Gastroesophageal sphincter (tissue), 4 donors: ENCODE measurements around the gene TMEM239. TPM values are rescaled to one million over a fixed set of nuclear protein-coding genes. Genes with fewer than 3 reads are reported as not detected.
"Not testable (repeated sequence)": the region's sequence is repeated elsewhere in the genome, so short reads cannot be mapped to it uniquely, and the experiment has no call there.

ENCODE experiments used
- ATAC-seq: fragments of 150-250 bp; one replicate; pipeline ENCODE4 v1.9.1; 2016; ENCODE audit warnings: mild to moderate bottlenecking, moderate library complexity
- H3K27ac ChIP-seq, 4 donors: fragments of 200-600 bp; sonication (generic) in 3 of 4; 1 replicate in 3 of 4; 2 replicates in 1 of 4; pipeline ENCODE4 v1.5.1; 2016 to 2019
- H3K27me3 ChIP-seq: fragments of 200-600 bp; sonication (generic); one replicate; pipeline ENCODE4 v1.5.1; 2019
- H3K36me3 ChIP-seq, 2 donors: fragments of 200-600 bp; sonication (generic); one replicate each; pipeline ENCODE4 v1.5.1; 2019; ENCODE audit warnings: control low read depth in 1 of 2
- H3K4me1 ChIP-seq, 3 donors: fragments of 200-600 bp; sonication (generic); 1 replicate in 2 of 3; 2 replicates in 1 of 3; pipeline ENCODE4 v1.5.1; 2016 to 2019; ENCODE audit warnings: control low read depth in 2 of 3
- H3K4me3 ChIP-seq, 2 donors: fragments of 200-600 bp; sonication (generic); one replicate each; pipeline ENCODE4 v1.5.1; 2019; ENCODE audit warnings: mild to moderate bottlenecking in 1 of 2, moderate library complexity in 1 of 2
- H3K9me3 ChIP-seq, 3 donors: fragments of 200-600 bp; sonication (generic); one replicate each; pipeline ENCODE4 v1.5.1; 2017 to 2019; ENCODE audit warnings: control low read depth in 2 of 3
- CTCF ChIP-seq, 4 experiments: fragments of 200-600 bp in 2 of 4; fragments of 450-650 bp in 2 of 4; sonication (generic) in 1 of 4; IDR thresholded peaks; one replicate each; pipeline ENCODE4 v1.5.1; 2017 to 2019; ENCODE audit warnings: antibody characterized with exemption in 4 of 4, mild to moderate bottlenecking in 2 of 4, moderate library complexity in 2 of 4
- EP300 ChIP-seq: sonication (generic); formaldehyde crosslinking; IDR thresholded peaks from one replicate; pipeline ENCODE4 v1.6.1; 2017; ENCODE audit warnings: antibody characterized with exemption, mild to moderate bottlenecking
- POLR2A ChIP-seq, 2 donors: fragments of 450-650 bp; IDR thresholded peaks; one replicate each; pipeline ENCODE4 v1.6.1; 2017; ENCODE audit warnings: antibody characterized with exemption in 2 of 2, mild to moderate bottlenecking in 2 of 2, moderate library complexity in 1 of 2
- POLR2AphosphoS5 ChIP-seq: sonication (generic); formaldehyde crosslinking; IDR thresholded peaks from one replicate; pipeline ENCODE4 v1.6.1; 2017; ENCODE audit warnings: antibody characterized with exemption
- WGBS, 2 donors: methylation state at CpG; one replicate each; pipeline ENCODE4 v1.1.5; 2018; ENCODE audit warnings: low coverage in 1 of 2; 5-methylcytosine and 5-hydroxymethylcytosine counted together
- total RNA-seq, 4 donors: library from RNA; depleted of rRNA; stranded (reverse); fragments of >200 nt; gene quantifications; one replicate each; pipeline ENCODE4 v1.1.0, GENCODE V29; 2016

The TMEM239 gene
- total RNA-seq, 4 donors from 2014 or later = 0.15 TPM; not detected in 3

DNA sequence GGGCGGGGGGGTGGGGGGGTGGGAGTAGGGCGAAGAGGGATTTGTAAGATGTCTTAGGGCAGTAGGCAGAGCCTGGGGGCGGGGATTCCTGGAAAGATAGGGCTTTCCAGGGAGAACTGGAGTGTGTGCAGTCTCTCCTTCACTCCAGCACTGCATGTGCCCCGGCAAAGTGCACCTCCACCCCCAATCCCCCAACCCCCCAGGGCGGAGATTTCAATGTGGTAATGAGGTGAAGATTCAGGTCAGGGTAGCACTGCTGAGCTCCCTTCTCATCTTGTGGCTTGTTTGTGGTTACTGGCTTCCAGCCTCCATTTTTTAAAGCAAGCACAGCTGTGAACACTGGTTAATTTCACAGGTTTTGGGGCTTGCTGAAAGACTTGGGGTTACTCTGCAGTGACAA lies 5.9 kb downstream of the TMEM239 start:
- H3K27ac ChIP-seq = no peak overlapping the region

GRCh38 chr20:2825761-2826160 lies 9.6 kb downstream of the TMEM239 start:
- no peak for ATAC-seq
- H3K27ac ChIP-seq = no peak overlapping the region
- no peak overlapping the region for H3K4me3 ChIP-seq
- H3K4me1 ChIP-seq = peaks cover 0 to 7% (median 0%) of the 10 kb centered on the region in 3 donors
- H3K36me3 ChIP-seq = no peaks in the 10 kb centered on the region
- TF ChIP-seq POLR2A (IDR thresholded peaks at IDR 0.05) (no peak), CTCF (IDR thresholded peaks at IDR 0.05) (no peak), POLR2AphosphoS5 (no peak), EP300 (no peak)
- 80 to 94% methylated on average over 2 of the region's 2 CpGs for WGBS, 2 donors
- no peaks in the 10 kb centered on the region for H3K9me3 ChIP-seq
- peaks cover 43% of the 10 kb centered on the region for H3K27me3 ChIP-seq

More for the DNA sequence above, 5.9 kb downstream of the TMEM239 start:
- ATAC-seq = no peak
- TF ChIP-seq CTCF (IDR thresholded peaks at IDR 0.05) (no peak), POLR2A (IDR thresholded peaks at IDR 0.05) (no peak), POLR2AphosphoS5 (no peak), EP300 (no peak)
- Histone ChIP-seq H3K27me3 (peaks cover 66% of the 10 kb centered on the region), H3K4me1 (peaks cover 0 to 15% (median 0%) of the 10 kb centered on the region in 3 donors), H3K9me3 (no peaks in the 10 kb centered on the region), H3K4me3 (no peak overlapping the region), H3K36me3 (no peaks in the 10 kb centered on the region)
- WGBS, 2 donors = 17% methylated on average over 2 of the region's 5 CpGs; no CpG with 5 or more reads in 1 of the 2 donors

GRCh38 chr20:2826655-2827054 lies 10.5 kb downstream of the TMEM239 start:
- WGBS, 2 donors = 72 to 88% methylated on average over 4 of the region's 4 CpGs
- Histone ChIP-seq H3K4me1 (no peaks in the 10 kb centered on the region), H3K27ac (no peak overlapping the region), H3K9me3 (no peaks in the 10 kb centered on the region), H3K27me3 (peaks cover 34% of the 10 kb centered on the region), H3K36me3 (no peaks in the 10 kb centered on the region), H3K4me3 (no peak overlapping the region)
- no peak for ATAC-seq
- no peak for TF ChIP-seq POLR2AphosphoS5
- TF ChIP-seq POLR2A (IDR thresholded peaks at IDR 0.05) = no peak
- no peak for TF ChIP-seq CTCF (IDR thresholded peaks at IDR 0.05)
- TF ChIP-seq EP300 = no peak

GRCh38 chr20:2829376-2829775 lies 13.2 kb downstream of the TMEM239 start:
- Histone ChIP-seq H3K27me3 (peaks cover 27% of the 10 kb centered on the region), H3K27ac (no peak overlapping the region), H3K36me3 (peaks cover 0 to 2% of the 10 kb centered on the region in 2 donors), H3K4me1 (no peaks in the 10 kb centered on the region), H3K9me3 (no peaks in the 10 kb centered on the region), H3K4me3 (no peak overlapping the region)
- ATAC-seq = no peak
- WGBS, 2 donors = 59 to 64% methylated on average over 6 of the region's 6 CpGs
- TF ChIP-seq CTCF (IDR thresholded peaks at IDR 0.05) (no peak), POLR2AphosphoS5 (no peak), EP300 (no peak), POLR2A (IDR thresholded peaks at IDR 0.05) (no peak)

- Histone ChIP-seq H3K27me3 (peaks cover 21% of the 10 kb centered on the region), H3K36me3 (peaks cover 0 to 20% of the 10 kb centered on the region in 2 donors)
- not testable (repeated sequence) for H3K4me1 ChIP-seq, H3K4me3 ChIP-seq, ATAC-seq, H3K9me3 ChIP-seq, H3K27ac ChIP-seq
- WGBS, 2 donors = 62 to 74% methylated on average over 5 to 6 of the region's 7 CpGs
Observed at GRCh38 chr20:2831206-2831605, 15.0 kb downstream of the TMEM239 start.
